HCT116 (cell line): Measurements from ENCODE around the gene PHF5A. TPM values are rescaled to one million over a fixed set of nuclear protein-coding genes. Genes with fewer than 3 reads are reported as not detected.

Experiments used
- ATAC-seq: fragments of 200-7000 bp; cut with Tn5 transposase; 2 replicates; pipeline ENCODE4 v1.9.1; 2020; ENCODE audit warnings: mild to moderate bottlenecking, moderate library complexity
- BruUV-seq: library from RNA; stranded (reverse); fragments of 400-500 nt; replicated peaks from 2 replicates; lab custom pipeline; 2021; lab: Mats Ljungman, UMichigan
- CTCF ChIA-PET: fragments of 300-600 bp; sonication (Branson Sonifier 250); formaldehyde crosslinking; loops from one replicate; lab custom pipeline; 2021; ENCODE audit warnings: antibody characterized with exemption; lab: Charles Lee
- POLR2A ChIA-PET: fragments of 300-600, 350-600 bp; sonication (Branson Sonifier 250); formaldehyde crosslinking; loops from one replicate; lab custom pipeline; 2021; ENCODE audit warnings: antibody characterized with exemption; lab: Charles Lee
- RAD21 ChIA-PET, 2 experiments: fragments of 300-600 bp; sonication (Branson Sonifier 250); formaldehyde crosslinking; loops; one replicate each; lab custom pipeline; 2023; ENCODE audit warnings: low total read pairs in 2 of 2; ENCODE audit not compliant: uncharacterized antibody in 2 of 2, unreplicated experiment in 2 of 2, low non-redundant PET in 1 of 2; lab: Charles Lee
- DNase-seq: peaks from one replicate; pipeline ENCODE4 v3.0.0-alpha.2; 2010; ENCODE audit warnings: low read depth, low spot score
- H2AFZ ChIP-seq: fragments of 200-600 bp; shearing (Covaris generic), sonication (generic); 2 replicates; pipeline ENCODE4 v1.6.1; 2017; ENCODE audit warnings: low read depth, mixed run types, mixed read lengths, antibody characterized with exemption, low read length; ENCODE audit not compliant: poor library complexity, severe bottlenecking
- H3K27ac ChIP-seq: 2 replicates; pipeline ENCODE4 v1.5.1; 2012; ENCODE audit warnings: low read depth, low read length
- H3K27me3 ChIP-seq: fragments of 200-600 bp; sonication (generic); 2 replicates; pipeline ENCODE4 v1.6.1; 2016; ENCODE audit warnings: mixed run types, low read length, mixed read lengths; ENCODE audit not compliant: insufficient read depth
- H3K36me3 ChIP-seq, 2 experiments: fragments of 200-500 bp in 1 of 2; fragments of 200-600 bp in 1 of 2; sonication (Bioruptor generic) in 1 of 2; sonication (generic) in 1 of 2; 2 replicates each; pipeline versions ENCODE4 v1.5.1 to v1.6.1; 2014 to 2016; ENCODE audit warnings: low read length in 2 of 2, inconsistent platforms in 1 of 2, mixed read lengths in 1 of 2, mixed run types in 1 of 2; ENCODE audit not compliant: insufficient read depth in 2 of 2, control insufficient read depth in 1 of 2
- H3K4me1 ChIP-seq, 2 experiments: fragments of 200-600 bp in 1 of 2; sonication (generic) in 1 of 2; 2 replicates each; pipeline versions ENCODE4 v1.5.1 to v1.6.1; 2012 to 2017; ENCODE audit warnings: low read length in 2 of 2, inconsistent platforms in 1 of 2, mild to moderate bottlenecking in 1 of 2, mixed read lengths in 1 of 2, mixed run types in 1 of 2, moderate library complexity in 1 of 2; ENCODE audit not compliant: insufficient read depth in 2 of 2, control insufficient read depth in 1 of 2
- H3K4me2 ChIP-seq: fragments of 200-600 bp; sonication (generic); 2 replicates; pipeline ENCODE4 v1.6.1; 2017; ENCODE audit warnings: mixed run types, low read length, mixed read lengths
- H3K4me3 ChIP-seq, 2 experiments: fragments of 200-600 bp in 1 of 2; sonication (generic) in 1 of 2; replicated peaks in 1 of 2; 2 replicates each; pipeline ENCODE4 v1.5.1; 2011 to 2016; ENCODE audit warnings: low read length in 2 of 2, control low read depth in 1 of 2, low read depth in 1 of 2, mild to moderate bottlenecking in 1 of 2, mixed read lengths in 1 of 2, mixed run types in 1 of 2
- H3K79me2 ChIP-seq: fragments of 200-600 bp; sonication (generic); 2 replicates; pipeline ENCODE4 v1.6.1; 2017; ENCODE audit warnings: mild to moderate bottlenecking, mixed run types, low read length, moderate library complexity, mixed read lengths; ENCODE audit not compliant: insufficient read depth
- H3K9ac ChIP-seq: fragments of 200-600 bp; sonication (generic); 2 replicates; pipeline ENCODE4 v1.6.1; 2016; ENCODE audit warnings: low read length, mixed read lengths
- H3K9me2 ChIP-seq: fragments of 200-600 bp; sonication (generic), shearing (Covaris generic); 2 replicates; pipeline ENCODE4 v1.6.1; 2017; ENCODE audit warnings: mixed run types, mild to moderate bottlenecking, moderate library complexity; ENCODE audit not compliant: insufficient read depth
- H3K9me3 ChIP-seq, 2 experiments: fragments of 200-500 bp in 1 of 2; fragments of 200-600 bp in 1 of 2; sonication (Bioruptor generic) in 1 of 2; sonication (generic) in 1 of 2; 2 replicates each; pipeline ENCODE4 v1.6.1; 2014 to 2017; ENCODE audit warnings: low read length in 2 of 2, mixed read lengths in 2 of 2, inconsistent platforms in 1 of 2, low read depth in 1 of 2, mild to moderate bottlenecking in 1 of 2, mixed run types in 1 of 2, moderate library complexity in 1 of 2; ENCODE audit not compliant: control insufficient read depth in 1 of 2, insufficient read depth in 1 of 2
- H4K20me1 ChIP-seq: fragments of 200-600 bp; sonication (generic), shearing (Covaris generic); 2 replicates; pipeline ENCODE4 v1.6.1; 2017; ENCODE audit warnings: mixed run types, mild to moderate bottlenecking, moderate library complexity; ENCODE audit not compliant: insufficient read depth
- CBX3 ChIP-seq: IDR thresholded peaks from 2 replicates; pipeline ENCODE4 v1.6.1; 2012; ENCODE audit warnings: low read depth
- CEBPB ChIP-seq: IDR thresholded peaks from 2 replicates; pipeline ENCODE4 v1.6.1; 2012; ENCODE audit warnings: low read depth
- EGR1 ChIP-seq: IDR thresholded peaks from 2 replicates; pipeline ENCODE4 v1.6.1; 2012; ENCODE audit warnings: low read depth
- EZH2phosphoT487 ChIP-seq: fragments of 200-600 bp; IDR thresholded peaks from 2 replicates; pipeline ENCODE4 v1.6.1; 2018; ENCODE audit warnings: antibody characterized with exemption, borderline replicate concordance
- POLR2A ChIP-seq: IDR thresholded peaks from 2 replicates; pipeline ENCODE4 v1.7.0; 2011; ENCODE audit warnings: borderline replicate concordance; ENCODE audit not compliant: insufficient read depth, insufficient read length; ENCODE audit errors: extremely low read depth
- RAD21 ChIP-seq: IDR thresholded peaks from 2 replicates; pipeline ENCODE4 v1.6.1; 2012; ENCODE audit warnings: low read depth, mild to moderate bottlenecking
- SP1 ChIP-seq: IDR thresholded peaks from 2 replicates; pipeline ENCODE4 v1.6.1; 2012; ENCODE audit warnings: low read depth
- ZNF274 ChIP-seq: fragments of 200-500 bp; sonication (Bioruptor generic); IDR thresholded peaks from 2 replicates; pipeline ENCODE4 v1.6.1; 2014; ENCODE audit warnings: mild to moderate bottlenecking, low read depth, low read length, inconsistent platforms
- intact Hi-C: fragments of 100-400 bp; cut with micrococcal nuclease; formaldehyde crosslinking; loops from 2 replicates; pipeline ENCODE4 v1.10.0; 2022
- total RNA-seq: library from RNA; stranded (reverse); gene quantifications from one replicate; pipeline ENCODE4 v1.2.1, GENCODE V29; 2021; ENCODE audit not compliant: unreplicated experiment
- TF ChIP-seq, protein P1 (sequence below), 3 experiments: fragments of 200-600 bp in 1 of 3; sonication (generic) in 1 of 3; IDR thresholded peaks in 2 of 3; conservative IDR thresholded peaks in 1 of 3; 2 replicates each; pipeline ENCODE4 v1.5.1; 2012 to 2017; ENCODE audit warnings: low read depth in 2 of 3, low read length in 2 of 3, antibody characterized with exemption in 1 of 3, borderline replicate concordance in 1 of 3, control low read depth in 1 of 3, mild to moderate bottlenecking in 1 of 3, mixed read lengths in 1 of 3, mixed run types in 1 of 3, moderate library complexity in 1 of 3; ENCODE audit not compliant: insufficient read depth in 1 of 3
- TF ChIP-seq, protein P2 (sequence below): IDR thresholded peaks from 2 replicates; pipeline ENCODE4 v1.6.1; 2012

The PHF5A gene
- total RNA-seq, 1 experiment from 2014 or later: 86.0 TPM

DNA sequence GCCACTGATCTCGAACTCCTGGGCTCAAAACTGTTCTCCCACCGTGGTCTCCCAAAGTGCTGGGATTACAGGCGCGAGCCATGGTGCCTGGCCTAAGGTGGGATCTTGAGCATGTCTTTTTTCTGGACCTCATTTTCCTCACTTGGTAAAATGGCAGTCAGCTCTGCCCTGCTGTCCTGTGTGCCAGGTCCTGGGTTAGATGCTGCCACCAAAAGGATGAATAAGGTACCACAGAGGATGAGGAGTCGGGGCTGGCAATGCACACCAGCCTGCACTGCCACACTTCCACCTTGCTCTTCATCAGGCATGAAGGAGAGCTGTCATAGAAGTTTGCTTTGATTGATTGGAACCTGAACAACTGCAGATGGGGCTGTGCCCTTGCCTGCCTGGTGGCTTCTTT, 32.7 kb upstream of the PHF5A start:
- Histone ChIP-seq H2AFZ (no peak overlapping the region), H3K27ac (no peak overlapping the region), H3K9ac (no peak overlapping the region), H3K9me2 (no peaks in the 10 kb centered on the region), H3K4me1 (no peaks in the 10 kb centered on the region), H3K79me2 (peaks cover 55% of the 10 kb centered on the region), H3K9me3 (no peaks in the 10 kb centered on the region), H3K27me3 (no peaks in the 10 kb centered on the region), H4K20me1 (no peaks in the 10 kb centered on the region), H3K4me2 (no peak overlapping the region), H3K36me3 (peaks cover 3 to 12% of the 10 kb centered on the region in 2 experiments; a peak in 3 of 4 replicates), H3K4me3 (no peak overlapping the region)
- intact Hi-C loops: loop anchor here (1.0 kb wide), 1 partner anchor 97 kb away; no protein-coding TSS in a partner anchor
- ChIA-PET CTCF (interaction anchor here (0.8 to 2.0 kb wide), 5 partner anchors 26 to 578 kb away, joined by 3 to 24 read pairs (median 6); no protein-coding TSS in a partner anchor), RAD21 (interaction anchor here in 1 of 2 experiments (1.3 kb wide), 1 partner anchor 98 kb away, joined by 4 read pairs; no protein-coding TSS in a partner anchor), POLR2A (no interaction called here)
- peak; percentile 94 for ATAC-seq
- DNase-seq: no peak
- no peak for TF ChIP-seq POLR2A
- TF ChIP-seq SP1: no peak
- TF ChIP-seq ZNF274: no peak
- TF ChIP-seq EGR1: no peak
- TF ChIP-seq CBX3: no peak
- TF ChIP-seq, protein P1, sequence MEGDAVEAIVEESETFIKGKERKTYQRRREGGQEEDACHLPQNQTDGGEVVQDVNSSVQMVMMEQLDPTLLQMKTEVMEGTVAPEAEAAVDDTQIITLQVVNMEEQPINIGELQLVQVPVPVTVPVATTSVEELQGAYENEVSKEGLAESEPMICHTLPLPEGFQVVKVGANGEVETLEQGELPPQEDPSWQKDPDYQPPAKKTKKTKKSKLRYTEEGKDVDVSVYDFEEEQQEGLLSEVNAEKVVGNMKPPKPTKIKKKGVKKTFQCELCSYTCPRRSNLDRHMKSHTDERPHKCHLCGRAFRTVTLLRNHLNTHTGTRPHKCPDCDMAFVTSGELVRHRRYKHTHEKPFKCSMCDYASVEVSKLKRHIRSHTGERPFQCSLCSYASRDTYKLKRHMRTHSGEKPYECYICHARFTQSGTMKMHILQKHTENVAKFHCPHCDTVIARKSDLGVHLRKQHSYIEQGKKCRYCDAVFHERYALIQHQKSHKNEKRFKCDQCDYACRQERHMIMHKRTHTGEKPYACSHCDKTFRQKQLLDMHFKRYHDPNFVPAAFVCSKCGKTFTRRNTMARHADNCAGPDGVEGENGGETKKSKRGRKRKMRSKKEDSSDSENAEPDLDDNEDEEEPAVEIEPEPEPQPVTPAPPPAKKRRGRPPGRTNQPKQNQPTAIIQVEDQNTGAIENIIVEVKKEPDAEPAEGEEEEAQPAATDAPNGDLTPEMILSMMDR (IDR thresholded peaks at IDR 0.05 in 2 of 3, conservative IDR thresholded peaks at IDR 0.05 in 1 of 3; ENCODE audit: borderline replicate concordance in 1 of 3, insufficient read depth in 1 of 3, low read depth in 2 of 3, low read length in 2 of 3): peak; percentile 18 to 48 (median 36); a peak in 5 of 6 replicates
- TF ChIP-seq EZH2phosphoT487: no peak
- TF ChIP-seq CEBPB: no peak
- TF ChIP-seq RAD21: peak; percentile 68
- TF ChIP-seq, protein P2, sequence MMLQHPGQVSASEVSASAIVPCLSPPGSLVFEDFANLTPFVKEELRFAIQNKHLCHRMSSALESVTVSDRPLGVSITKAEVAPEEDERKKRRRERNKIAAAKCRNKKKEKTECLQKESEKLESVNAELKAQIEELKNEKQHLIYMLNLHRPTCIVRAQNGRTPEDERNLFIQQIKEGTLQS: no peak
- BruUV-seq: no TSS peak
